ENCODE results near the gene LDLRAD3. TPM values are rescaled to one million over a fixed set of nuclear protein-coding genes. Genes with fewer than 3 reads are reported as not detected.
A peak's percentile ranks its signal among the peaks of the same experiment; 100 is the strongest.

The LDLRAD3 gene
- total and polyA plus RNA-seq, 3 donors from 2014 or later: 7.1 to 14.6 (median 12.0) TPM

DNA sequence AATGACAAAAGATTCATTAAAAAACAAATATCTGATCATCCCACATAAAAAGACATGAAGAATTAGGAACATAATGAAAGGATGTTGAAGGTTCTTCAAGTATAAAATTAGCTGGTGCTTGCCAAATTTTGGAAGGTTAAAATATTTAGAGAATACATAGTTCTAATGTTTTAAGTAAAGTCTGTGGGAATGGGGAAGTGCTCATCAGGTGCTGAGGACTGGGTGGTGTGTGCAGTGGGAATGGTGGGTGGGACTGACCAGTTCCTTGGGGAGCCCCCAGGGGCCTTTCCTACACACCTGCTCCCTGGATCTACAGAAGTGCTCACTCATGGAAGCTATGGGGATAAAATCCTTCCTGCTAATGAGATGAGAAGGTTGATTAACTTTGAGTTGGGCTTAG, 11.8 kb downstream of the LDLRAD3 start:
- TF ChIP-seq, protein P1, sequence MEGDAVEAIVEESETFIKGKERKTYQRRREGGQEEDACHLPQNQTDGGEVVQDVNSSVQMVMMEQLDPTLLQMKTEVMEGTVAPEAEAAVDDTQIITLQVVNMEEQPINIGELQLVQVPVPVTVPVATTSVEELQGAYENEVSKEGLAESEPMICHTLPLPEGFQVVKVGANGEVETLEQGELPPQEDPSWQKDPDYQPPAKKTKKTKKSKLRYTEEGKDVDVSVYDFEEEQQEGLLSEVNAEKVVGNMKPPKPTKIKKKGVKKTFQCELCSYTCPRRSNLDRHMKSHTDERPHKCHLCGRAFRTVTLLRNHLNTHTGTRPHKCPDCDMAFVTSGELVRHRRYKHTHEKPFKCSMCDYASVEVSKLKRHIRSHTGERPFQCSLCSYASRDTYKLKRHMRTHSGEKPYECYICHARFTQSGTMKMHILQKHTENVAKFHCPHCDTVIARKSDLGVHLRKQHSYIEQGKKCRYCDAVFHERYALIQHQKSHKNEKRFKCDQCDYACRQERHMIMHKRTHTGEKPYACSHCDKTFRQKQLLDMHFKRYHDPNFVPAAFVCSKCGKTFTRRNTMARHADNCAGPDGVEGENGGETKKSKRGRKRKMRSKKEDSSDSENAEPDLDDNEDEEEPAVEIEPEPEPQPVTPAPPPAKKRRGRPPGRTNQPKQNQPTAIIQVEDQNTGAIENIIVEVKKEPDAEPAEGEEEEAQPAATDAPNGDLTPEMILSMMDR (IDR thresholded peaks at IDR 0.05): no peak
- no peak for TF ChIP-seq POLR2A (IDR thresholded peaks at IDR 0.05)
- Histone ChIP-seq H3K36me3 (ENCODE audit: low read depth, missing control alignments) (no peaks in the 10 kb centered on the region), H3K4me3 (no peak overlapping the region), H3K9me3 (no peaks in the 10 kb centered on the region), H3K4me1 (peaks cover 7% of the 10 kb centered on the region), H3K27me3 (no peaks in the 10 kb centered on the region), H3K27ac (no peak overlapping the region)
- intact Hi-C loops (cut with DNase I; ENCODE audit: low total_unique reads): no loop called here
- no peak for DNase-seq

DNA sequence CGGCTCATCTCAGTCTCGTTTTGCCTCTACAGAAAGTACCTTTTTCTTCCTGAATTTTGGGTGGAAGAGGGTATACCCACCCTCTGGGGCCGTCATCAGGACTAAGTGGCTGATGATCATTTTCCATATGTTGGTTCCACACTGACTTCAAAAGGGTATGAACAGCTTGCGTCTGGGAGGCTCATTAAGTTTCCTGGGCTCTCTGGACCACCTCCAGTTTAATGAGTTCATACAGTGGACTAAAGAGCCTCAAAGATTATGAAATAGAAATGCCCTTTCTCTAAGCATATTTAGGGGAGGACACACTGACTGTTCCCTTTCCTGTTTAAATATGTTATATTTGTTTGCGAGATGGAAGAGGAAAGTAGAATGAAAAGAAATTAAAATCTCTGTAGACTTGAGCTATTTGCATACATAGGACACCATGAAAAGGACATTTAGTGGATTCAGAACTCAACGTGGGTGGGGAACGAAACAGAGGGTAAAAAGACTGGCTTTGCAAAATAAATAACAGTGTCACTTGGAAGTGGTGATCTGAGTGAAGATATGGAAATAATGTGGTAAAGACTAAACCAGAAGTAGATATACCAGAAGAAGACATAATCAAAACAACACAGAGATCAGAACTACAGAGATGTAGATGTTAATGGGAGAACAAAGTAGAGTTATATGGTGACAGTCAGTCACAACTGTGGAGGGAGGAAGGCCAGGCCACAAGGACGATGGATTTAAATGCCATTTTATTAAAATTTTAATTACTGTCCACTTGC, 18.7 kb downstream of the LDLRAD3 start:
- DNase-seq: no peak
- Histone ChIP-seq H3K36me3 (ENCODE audit: low read depth, missing control alignments) (no peaks in the 10 kb centered on the region), H3K27me3 (no peaks in the 10 kb centered on the region), H3K4me3 (no peak overlapping the region), H3K4me1 (peaks cover 4% of the 10 kb centered on the region), H3K9me3 (no peaks in the 10 kb centered on the region), H3K27ac (no peak overlapping the region)
- intact Hi-C loops (cut with DNase I; ENCODE audit: low total_unique reads): no loop called here
- 72 to 78% methylated on average over 8 of the region's 8 CpGs for WGBS, 2 donors
- TF ChIP-seq, protein P1 (IDR thresholded peaks at IDR 0.05): no peak

DNA sequence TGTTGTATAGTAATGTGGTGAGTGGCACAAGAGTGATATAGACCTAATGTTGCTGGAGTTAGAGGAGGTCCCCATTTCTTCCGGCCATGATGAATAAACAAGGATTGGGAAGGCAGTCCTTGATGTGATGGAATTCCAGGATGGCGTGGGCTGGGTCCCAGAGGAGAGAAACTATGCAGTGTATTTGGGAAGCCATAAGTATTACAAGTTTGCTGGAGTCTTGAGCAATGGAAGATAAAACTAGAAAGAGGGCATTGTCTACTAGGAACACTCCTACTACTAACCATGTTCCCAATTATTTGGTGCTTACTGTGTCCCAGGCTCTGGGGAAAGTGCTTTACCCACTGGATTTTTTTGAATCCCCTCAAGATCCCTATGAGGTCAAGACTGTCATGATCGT, 20.0 kb downstream of the LDLRAD3 start:
- no peak overlapping the region for H3K27ac ChIP-seq
- intact Hi-C loops (cut with DNase I; ENCODE audit: low total_unique reads): no loop called here
- H3K36me3 ChIP-seq (ENCODE audit: low read depth, missing control alignments): no peaks in the 10 kb centered on the region
- peaks cover 4% of the 10 kb centered on the region for H3K4me1 ChIP-seq
- TF ChIP-seq POLR2A (IDR thresholded peaks at IDR 0.05): no peak
- TF ChIP-seq, protein P1 (IDR thresholded peaks at IDR 0.05): no peak
- H3K4me3 ChIP-seq: no peak overlapping the region
- no peaks in the 10 kb centered on the region for H3K27me3 ChIP-seq
- WGBS, 2 donors: 84 to 87% methylated on average over 3 of the region's 3 CpGs
- H3K9me3 ChIP-seq: no peaks in the 10 kb centered on the region
- DNase-seq: no peak

DNA sequence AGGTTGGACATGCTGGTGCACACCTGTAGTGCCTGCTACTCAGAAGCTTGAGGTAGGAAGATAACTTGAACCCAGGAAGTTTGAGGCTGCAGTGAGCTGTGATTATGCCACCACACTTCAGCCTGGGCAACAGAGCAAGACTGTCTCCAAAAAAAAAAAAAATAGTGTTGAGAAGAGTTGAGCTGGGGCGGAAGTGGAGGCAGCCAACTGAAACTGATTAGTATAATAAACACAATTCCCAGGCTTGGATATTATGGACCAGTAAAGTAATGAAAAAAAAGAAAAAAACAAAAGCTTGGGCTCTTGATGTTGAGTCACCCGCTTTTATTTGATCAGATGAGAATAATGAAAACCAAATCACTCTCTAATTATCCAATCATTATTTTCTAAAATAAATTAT, 21.0 kb downstream of the LDLRAD3 start:
- TF ChIP-seq, protein P1 (IDR thresholded peaks at IDR 0.05): no peak
- TF ChIP-seq POLR2A (IDR thresholded peaks at IDR 0.05): no peak
- 90 to 91% methylated on average over 2 of the region's 2 CpGs for WGBS, 2 donors
- Histone ChIP-seq H3K4me1 (peaks cover 4% of the 10 kb centered on the region), H3K27me3 (no peaks in the 10 kb centered on the region), H3K9me3 (no peaks in the 10 kb centered on the region), H3K36me3 (ENCODE audit: low read depth, missing control alignments) (no peaks in the 10 kb centered on the region), H3K27ac (no peak overlapping the region), H3K4me3 (no peak overlapping the region)
- intact Hi-C loops (cut with DNase I; ENCODE audit: low total_unique reads): no loop called here
- no peak for DNase-seq

DNA sequence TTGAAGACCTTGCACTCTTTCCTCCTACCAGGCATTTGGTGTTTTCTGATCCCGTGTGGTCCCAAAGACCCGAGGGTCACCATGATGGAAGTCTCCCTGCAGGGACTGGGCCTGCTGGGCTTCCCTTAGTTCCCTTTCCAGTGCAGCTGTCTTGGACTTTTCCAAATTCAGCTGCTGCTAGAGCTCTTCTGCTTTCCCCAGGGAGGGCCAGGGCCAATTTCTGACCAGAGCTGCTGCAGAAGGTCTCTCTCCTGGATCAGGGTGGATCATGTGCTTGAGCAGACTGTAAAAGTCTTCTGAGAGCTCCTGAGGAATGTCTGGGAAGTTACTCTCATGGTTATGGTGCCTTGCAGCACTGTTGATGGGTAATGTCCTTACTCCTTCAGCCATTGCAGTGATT, 23.2 kb downstream of the LDLRAD3 start:
- WGBS, 2 donors: 60 to 74% methylated on average over 2 of the region's 2 CpGs
- H3K9me3 ChIP-seq: no peaks in the 10 kb centered on the region

More for the DNA sequence above, 23.2 kb downstream of the LDLRAD3 start:
- Histone ChIP-seq H3K4me1 (peaks cover 4% of the 10 kb centered on the region), H3K36me3 (ENCODE audit: low read depth, missing control alignments) (no peaks in the 10 kb centered on the region), H3K4me3 (no peak overlapping the region), H3K27me3 (no peaks in the 10 kb centered on the region), H3K27ac (no peak overlapping the region)
- peak; percentile 50 for DNase-seq
- TF ChIP-seq, protein P1 (IDR thresholded peaks at IDR 0.05): no peak
- TF ChIP-seq POLR2A (IDR thresholded peaks at IDR 0.05): no peak
- intact Hi-C loops (cut with DNase I; ENCODE audit: low total_unique reads): no loop called here
